ENCODE results near the gene SORCS3.

SORCS3 gene

DNA sequence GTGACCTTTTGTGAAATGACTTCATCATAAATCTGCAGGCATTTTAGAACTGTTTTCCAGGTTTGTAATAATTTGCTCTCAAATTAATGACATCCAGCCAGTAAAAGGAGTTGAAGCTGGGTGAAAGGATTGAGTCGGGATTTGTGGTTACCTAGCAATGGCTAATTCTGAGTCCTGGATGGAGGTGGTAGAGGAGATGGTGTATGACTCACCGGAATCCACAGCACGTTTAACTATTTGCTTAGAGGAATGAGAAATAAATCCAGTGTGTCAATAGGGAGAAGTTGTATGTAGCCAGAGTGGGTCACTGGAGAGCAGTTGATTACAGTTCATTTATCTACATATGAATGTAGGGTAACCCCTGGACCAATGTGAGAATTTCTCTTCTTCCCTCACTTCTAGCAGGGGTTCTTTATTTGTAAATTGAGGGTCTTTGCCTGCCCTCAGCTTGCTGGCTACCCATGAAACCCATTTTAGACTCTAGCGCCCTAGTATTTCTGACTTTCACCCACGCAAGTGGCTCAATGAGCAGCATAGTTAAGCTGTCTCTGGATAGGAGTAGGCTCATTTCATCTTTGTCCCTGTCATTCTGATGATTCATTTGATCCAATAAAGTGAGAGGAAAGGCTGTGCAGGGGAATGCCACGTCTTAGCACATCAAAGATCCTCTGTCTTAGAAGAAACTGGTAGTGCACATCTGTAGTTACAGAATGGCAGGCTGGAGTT is 547.8 kb downstream of the SORCS3 start:
- no peak for DNase-seq (ENCODE audit: low read depth)

DNA sequence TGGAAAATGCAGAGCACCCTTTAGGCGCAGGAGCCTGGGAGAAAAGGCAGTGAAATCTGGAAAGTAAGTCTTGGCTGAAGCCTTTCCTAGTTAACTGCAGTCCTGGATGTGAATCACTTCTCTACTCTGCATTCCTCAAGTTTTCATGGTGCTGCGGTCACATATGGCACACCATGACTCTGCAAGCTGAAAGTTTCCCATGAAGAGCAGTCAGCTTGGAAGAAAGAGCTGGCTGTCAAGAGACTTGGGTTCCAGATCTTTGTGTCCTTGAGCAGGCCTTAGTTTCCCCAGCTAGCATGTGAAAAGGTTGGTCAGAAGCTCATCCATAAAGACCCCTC is 548.3 kb downstream of the SORCS3 start:
- no peak for DNase-seq (ENCODE audit: low read depth)

DNA sequence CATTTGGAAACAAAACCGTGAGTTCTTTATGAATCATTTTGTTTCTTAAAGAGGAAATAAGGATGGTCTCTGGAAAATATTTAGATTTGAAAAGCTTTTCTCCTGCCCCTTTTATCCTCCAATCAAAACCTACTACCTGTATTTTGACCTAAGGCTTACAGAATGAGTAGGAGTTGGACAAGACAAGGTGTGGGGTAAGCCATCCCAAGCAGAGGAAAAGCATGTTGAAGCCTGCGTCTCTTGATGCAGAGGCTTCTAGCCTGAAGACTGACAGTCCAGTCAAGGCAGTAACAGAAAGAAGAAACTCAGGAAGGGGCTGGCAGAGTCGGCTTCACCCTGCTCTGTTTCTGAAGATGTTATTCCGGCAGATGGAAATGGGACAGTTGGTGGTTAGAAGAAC is 551.1 kb downstream of the SORCS3 start:
- DNase-seq (ENCODE audit: low read depth), result no peak

DNA sequence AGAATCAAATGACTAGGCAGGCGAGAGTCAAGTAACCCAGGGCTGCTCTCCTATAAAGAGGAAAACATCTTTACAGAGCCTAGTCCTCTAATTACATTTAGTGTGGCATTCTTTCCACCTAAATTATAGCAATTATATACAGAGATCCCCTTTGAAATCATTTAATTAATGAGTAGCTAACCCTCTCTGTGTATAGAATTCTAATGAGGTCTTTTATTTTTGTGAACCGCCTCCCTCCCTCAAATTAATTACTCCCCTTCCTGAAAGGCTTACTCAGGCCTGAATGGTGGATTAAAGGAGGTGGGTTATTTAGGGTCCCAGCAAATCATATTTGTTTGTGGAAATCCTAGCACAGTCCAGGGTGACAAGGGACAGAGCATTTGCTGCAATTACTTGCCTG is 551.8 kb downstream of the SORCS3 start:
- DNase-seq (ENCODE audit: low read depth), result no peak

DNA sequence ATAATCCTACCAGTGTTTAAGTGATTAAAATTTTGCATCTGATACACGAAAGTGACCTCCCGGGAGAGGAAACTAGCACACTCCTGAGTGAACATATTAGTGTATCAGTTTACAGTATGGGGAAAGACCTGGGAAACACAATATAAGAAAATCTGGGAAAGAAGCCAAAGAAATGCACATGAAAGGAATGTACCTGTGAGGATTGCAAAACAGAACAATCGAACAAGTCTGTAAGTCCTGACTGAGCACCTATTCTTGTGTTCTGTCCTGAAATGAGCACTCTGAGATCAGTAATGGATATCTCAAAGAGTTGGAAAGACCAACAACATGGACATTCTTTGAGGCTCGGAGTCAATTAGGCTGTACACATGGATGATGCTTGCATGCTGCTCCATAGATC is 554.7 kb downstream of the SORCS3 start:
- no peak for DNase-seq (ENCODE audit: low read depth)

DNA sequence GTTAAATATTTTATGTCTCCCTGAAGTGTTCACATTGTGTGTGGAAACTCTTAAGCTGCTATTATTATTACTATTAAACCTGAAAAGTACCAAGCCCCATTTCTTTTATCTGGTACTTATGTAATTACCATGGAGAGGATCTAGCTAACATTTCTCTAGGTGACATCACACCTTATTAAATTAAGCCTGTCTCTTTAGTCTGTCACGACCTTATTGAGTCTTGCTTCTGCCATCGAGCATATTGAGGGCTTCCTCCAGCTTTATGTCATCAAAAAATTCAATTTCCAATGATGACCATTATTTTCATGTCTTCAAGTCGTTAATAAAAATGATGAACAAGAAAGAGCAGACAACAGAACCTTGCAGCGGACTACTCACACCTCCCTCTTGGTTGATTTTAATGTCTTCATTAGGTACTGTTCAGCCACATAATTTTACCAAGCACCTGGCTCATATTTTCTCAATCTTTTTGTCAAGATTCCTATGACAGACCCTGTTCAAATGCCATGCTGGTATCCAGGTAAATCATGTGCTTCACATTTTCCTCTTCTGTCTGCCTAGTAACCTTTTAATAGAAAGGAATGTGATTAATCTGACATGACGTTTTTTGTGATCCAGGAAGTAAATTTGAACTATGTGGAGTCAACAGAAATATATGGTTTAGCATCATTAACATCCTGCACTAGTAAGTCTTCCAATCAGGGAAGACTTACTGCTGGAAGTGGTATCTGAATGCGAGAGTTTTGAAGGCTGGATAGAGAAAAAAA is 556.7 kb downstream of the SORCS3 start:
- no peak for DNase-seq (ENCODE audit: low read depth)

DNA sequence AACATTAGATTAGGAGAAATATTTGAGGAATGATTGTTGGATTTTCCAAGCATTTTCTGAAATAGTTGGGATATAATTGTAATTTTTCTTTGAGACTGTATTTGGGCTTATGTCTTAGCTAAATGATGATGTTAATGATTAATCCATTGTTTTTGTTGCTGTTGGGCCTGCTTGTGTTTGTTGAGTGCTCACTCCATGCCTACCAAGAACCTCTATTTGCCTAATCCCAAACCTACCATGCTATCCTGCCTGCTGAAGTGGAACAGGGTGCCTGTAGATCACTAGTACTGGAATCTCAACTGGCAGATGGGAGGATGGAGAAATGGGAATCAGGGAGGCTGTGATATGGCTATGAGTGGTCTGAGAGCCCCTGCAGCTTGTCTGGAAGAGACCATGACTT is 565.5 kb downstream of the SORCS3 start:
- no peak for DNase-seq (ENCODE audit: low read depth)

DNA sequence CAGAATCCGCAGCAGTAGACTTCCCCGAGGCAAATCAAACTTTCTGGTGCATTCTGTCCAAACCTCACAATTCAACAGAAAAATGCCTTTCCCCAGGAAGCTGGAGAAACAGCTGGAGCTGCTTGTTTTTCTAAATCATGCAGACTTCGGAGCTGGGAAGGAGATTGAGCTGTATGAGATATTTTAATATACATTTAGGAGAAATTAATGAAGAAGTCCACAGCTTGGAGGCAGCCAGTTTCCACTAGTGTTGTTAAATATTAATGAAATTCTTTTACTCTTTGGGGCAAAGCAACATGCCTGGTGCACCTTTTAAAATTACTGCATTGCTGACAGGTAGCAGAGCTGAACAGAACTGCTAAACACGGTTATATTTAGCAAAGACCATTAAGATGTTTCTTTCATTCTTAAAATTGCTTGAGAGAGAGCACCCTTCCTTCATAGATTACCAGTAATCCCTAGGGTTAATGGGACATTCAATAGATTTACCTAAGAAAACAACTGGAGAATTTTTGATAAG is 566.4 kb downstream of the SORCS3 start:
- DNase-seq (ENCODE audit: low read depth), result no peak

DNA sequence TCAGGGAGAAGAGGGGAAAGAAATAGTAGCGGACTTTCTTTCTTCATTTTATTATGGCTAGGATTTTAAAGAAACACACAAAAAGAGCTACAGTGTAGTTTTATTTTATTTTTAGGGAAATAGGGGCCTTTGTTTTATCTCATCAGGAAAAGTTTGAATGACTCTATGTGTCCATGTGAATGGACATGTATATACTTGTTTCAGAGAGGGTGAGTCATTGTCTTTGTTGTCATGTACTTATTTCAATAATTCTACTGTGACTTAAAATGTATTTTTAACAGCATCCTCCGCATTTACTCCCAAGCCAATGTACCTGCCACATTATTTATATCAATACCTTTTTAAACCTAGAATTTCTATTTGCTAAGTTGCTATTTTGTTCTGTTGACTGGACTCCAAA is 569.5 kb downstream of the SORCS3 start:
- DNase-seq (ENCODE audit: low read depth), result no peak

DNA sequence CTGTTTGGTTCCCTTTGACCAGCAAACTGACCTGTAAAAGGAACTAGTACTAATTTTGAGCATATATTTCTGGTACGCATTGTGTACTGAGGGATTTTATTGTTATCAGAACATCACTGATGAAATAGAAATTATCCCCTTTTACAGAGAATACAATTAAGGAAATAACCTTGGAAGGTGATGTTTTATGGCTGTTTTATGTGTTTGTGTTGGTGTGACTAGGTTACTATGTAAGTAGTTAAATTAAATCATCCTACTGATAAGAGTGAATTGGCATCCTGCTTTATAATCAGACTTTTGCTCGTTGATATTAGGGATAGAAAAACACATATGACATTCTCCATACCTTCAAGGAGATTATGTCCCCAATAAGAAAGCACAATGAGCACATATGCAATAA is 596.6 kb downstream of the SORCS3 start:
- no peak for DNase-seq (ENCODE audit: low read depth)

DNA sequence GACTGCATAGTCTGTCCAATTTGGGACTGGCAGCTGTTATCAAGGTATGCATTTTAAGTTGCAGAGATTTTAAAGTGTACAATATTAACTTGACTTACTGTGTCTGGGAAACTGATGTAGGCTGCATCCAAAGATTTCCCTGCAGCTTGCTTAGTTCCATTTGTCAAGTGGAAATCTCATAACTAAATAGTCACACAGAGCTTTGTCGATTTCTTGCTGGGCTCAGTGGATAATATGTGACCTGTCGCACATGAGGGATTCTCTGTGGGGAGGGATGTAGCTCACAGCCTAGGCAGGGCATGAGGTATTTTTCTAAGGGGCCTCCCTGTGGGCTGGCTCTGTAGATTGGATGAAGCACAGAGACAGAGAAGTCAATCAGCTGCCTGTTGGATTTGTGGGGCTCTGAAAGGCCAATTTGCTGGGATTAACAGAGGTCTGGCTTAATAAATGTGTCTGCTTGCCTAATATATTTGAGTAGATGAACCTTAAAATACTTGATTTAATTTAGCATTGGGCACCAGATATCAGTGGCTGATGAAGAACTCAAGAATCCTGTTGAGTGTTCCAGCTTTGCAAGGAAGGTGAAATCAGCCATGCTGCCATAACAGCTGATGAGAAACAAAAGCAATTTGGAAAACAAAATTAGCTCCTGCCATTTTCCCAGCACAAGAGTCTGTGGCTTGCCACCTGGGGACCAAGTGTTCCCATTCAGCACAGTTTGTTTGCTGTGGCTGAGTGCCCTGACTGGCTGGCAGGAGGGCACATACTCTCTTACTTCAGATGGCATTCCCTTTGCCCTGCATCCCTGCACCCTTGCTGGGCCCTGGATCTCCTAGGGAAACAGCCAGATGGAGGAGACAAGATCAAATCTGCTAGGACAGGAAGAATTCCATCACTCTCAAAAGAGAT is 598.5 kb downstream of the SORCS3 start:
- DNase-seq (ENCODE audit: low read depth), result no peak

DNA sequence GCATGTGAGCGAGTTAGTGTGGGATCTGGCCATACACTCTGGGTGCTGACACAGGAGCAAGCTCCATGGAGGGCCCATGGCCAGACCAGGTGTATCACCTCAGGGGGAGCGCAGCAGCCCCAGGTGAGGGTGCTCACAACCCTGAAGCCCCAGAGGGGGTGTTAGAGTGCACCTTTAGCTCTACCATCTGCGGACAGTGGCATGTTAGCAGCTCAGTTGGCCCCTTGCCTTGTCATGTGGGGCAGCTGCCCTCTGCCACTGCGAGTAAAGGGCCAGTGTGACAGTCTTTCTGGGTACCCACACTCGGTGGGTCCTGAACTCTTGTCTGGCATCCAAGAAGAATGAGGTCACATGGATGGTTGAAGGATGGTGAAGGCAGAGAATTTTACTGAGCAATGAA is 600.2 kb downstream of the SORCS3 start:
- no peak for DNase-seq (ENCODE audit: low read depth)

DNA sequence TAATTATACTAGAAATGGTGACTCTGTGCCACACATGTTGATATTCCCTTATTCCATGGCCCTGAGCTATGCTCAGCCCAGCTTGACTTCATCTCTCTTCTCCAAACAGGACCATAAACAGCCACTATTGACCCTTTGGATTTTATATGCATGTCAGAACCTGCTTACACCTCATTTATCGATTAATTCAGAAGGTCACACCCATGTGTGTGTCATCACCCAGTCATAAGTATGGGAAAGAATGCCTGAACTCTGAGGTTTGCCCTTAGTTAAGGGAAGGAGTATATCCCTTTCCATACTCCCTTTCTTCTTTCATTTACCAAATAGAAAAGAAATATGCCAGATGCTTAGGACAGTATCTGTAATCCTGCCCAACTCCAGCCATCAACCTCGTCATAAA is 602.3 kb downstream of the SORCS3 start:
- no peak for DNase-seq (ENCODE audit: low read depth)

DNA sequence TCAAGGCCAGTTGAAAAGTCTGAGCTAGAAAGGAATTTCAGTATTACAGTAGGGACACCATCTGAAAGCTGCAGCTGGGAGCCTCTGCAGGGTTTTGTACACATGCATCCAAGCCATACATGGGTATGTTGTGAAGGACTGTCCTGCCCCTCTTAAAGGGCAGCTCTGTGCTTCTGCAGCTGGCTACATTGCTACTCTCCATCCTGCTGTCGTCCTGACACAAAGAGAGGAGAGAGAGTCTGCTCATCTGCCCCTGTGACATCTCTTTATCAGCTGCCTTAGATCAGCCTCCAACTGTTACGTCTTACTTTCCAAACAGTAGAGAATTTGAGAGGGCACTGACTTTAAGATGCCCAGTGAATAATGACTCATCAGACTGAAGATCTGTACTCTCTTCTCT is 602.7 kb downstream of the SORCS3 start:
- DNase-seq (ENCODE audit: low read depth), result no peak

DNA sequence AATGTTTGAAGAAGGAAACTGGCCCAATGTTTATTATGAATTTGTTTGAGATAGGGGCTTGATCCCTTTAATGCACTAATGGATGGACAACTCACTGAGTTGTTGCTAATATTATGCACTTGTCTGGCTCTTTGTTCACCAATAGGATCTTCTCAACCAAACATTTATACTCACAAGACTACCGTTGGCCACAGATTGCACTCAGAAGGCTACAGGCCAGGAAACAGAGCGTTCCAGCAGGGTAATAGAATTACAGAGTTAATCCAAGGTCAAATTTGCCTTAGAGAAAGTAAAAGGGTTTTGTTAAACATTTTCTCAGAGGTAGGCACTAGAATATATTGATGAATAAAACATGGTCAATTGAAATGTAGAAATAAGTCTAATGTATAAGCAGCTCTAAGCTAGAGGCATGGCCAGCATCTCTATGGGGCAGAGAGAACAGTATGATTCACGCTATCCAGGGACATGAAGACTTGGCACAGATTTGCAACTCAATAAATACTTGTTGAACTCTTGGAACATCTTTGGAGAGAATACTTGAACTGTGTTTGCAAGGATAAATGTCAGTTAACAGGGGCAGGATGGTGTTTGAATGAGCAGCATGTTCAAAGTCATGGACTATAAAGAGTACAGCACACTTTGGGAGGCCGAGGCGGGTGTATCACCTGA is 606.9 kb downstream of the SORCS3 start:
- DNase-seq (ENCODE audit: low read depth), result no peak

DNA sequence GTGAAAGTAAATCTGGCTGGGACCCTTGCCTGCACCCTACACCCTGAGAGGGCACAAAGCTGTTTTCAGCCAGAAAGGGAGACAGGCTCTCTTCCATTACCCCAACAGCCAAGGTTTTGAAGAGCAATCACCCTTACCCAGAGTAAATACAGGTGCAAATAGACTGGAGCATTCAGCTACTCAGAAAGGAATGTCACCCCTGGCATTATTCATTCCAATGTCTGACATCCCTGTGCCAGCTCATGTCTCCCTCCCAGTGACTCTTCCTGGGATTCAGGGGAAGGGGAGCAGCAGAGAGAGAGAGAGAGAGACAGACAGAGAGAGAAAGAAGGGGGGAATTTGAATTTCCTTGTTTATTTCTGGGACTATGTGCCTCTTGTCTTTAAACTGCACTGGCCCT is 611.8 kb downstream of the SORCS3 start:
- no peak for DNase-seq (ENCODE audit: low read depth)

DNA sequence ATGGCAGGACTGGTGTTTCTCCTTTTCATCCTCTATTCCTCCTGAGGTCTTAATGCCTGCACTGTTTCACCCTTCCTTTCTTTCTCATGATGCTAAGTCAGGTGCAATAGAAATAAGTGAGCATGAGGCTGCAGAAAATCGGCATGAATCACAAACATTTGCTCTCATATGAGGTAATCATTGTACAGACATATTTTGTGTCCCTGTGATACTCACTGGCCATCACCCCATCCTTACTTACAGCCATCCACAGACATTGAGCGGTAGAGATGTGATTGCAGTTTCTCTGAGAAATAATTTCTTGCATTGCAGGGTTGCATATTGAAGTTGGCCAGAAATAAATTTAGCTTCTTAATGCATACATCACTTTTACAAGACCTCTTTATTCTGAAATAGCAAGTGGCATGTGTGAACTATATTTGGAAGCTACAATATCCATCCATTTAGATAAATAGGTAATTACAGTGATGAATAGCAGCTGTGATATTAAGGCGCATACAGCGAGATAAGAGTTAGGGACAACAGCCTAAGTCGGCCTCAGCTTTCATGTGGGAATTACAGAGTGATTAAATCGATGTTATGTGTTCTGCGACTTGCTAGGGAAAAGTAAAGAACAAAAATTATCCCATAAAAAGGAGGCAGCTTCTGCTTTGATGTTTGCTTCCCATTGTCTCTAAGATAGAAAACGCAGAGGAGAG is 612.6 kb downstream of the SORCS3 start:
- DNase-seq (ENCODE audit: low read depth), result no peak

DNA sequence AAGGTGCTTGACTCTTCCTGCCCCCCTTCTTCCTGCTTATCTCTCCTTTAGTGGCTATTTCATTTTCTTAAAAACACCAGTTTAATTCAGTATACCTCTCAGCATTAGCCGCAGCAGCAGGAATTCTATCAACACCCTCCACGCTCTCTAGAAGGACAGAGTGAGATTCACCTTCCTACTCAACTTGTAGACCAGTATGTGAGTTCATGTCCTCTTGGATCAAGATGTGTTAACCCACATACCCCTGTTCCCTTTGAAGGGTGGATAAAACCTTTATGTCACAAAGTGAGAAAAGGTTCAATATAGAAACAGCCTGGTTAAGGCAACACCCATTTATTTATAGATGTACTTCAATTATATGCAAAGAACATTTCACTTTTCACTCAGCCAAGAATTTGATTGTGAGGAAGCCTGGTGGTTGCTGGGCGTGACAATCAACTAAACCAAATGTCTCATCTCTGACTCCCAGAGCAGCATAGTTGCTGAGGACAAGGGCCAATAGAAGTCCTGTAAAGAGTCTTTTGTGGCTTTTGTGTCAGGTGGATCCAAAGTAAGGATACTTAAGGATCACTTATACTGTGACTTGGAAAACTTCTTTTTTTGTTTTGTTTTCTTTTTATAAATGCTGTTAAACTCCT is 617.1 kb downstream of the SORCS3 start:
- no peak for DNase-seq (ENCODE audit: low read depth)

DNA sequence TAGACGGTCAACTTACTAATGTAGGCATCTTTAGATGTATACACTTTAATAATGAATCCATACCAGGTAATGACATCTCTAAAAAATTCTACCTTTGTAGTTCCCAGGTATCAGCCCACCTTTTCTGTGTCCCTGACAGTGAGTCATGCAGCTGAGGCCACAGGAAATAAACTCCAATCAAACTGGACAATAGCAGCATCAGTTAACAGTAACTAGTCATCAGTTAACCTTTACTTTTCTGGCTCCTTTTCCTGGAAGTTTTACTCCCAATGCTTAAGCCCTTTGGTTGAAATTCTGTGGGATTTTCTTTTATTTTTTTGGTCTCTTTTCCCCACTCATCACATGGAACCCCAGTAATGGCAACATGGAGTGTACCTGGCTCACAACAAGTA is 617.6 kb downstream of the SORCS3 start:
- DNase-seq (ENCODE audit: low read depth), result no peak

DNA sequence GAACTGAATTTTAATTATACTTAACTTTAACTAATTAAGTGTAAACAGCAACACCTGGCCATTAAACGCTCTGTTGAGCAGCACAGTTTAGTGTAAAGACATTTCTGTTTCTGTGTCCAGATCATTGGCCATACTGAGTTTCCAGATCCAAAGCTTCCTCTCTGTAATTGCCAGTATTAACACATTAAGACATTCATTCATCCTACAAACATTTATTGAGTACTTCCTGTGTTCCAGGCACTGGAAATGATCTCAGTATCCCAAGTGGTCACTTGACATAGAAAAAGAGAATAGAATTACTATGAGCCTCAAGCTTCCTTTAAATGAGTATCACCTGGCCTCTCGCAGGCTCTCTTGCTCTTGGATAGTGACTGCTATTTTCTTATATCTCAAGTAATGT is 618.1 kb downstream of the SORCS3 start:
- DNase-seq (ENCODE audit: low read depth), result no peak

DNA sequence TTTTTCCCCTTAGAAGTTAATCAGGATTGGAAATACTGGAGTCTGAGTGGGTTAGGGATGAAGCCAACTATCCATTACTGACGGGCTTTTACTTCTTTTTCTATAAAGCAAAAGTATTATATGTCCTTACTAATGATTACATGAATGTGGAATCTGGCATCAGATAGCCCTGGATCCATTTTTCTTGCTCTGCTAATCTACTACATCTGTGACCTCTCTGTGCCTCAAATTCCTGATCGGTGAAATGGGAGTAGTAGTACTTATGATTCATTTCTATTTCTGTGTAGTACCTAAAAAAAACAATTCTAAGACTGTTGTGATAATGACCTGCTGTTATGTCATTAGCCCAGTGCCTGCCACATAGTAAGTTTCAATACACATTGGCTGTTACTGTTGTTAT is 621.6 kb downstream of the SORCS3 start:
- no peak for DNase-seq (ENCODE audit: low read depth)
